ENCODE measurements around the gene HDAC7.

HDAC7 gene

GRCh38 chr12:47850153-47851084 is 30.7 kb upstream of the HDAC7 start:
- DNase-seq (ENCODE audit: low read depth): no peak
- H3K4me3 ChIP-seq (ENCODE audit: low read depth, low read length): no peak overlapping the region
- no peak for TF ChIP-seq CTCF (IDR thresholded peaks at IDR 0.05; ENCODE audit: control insufficient read depth, extremely low read depth, insufficient read depth)

- TF ChIP-seq CTCF (IDR thresholded peaks at IDR 0.05; ENCODE audit: control insufficient read depth, extremely low read depth, insufficient read depth): no peak
- no peak overlapping the region for H3K4me3 ChIP-seq (ENCODE audit: low read depth, low read length)
- DNase-seq (ENCODE audit: low read depth): no peak
Measured at GRCh38 chr12:47849261-47849660, 29.6 kb upstream of the HDAC7 start.

- TF ChIP-seq CTCF (IDR thresholded peaks at IDR 0.05; ENCODE audit: control insufficient read depth, extremely low read depth, insufficient read depth): no peak
- H3K4me3 ChIP-seq (ENCODE audit: low read depth, low read length): no peak overlapping the region
- no peak for DNase-seq (ENCODE audit: low read depth)
Measured at GRCh38 chr12:47848853-47849252, 29.1 kb upstream of the HDAC7 start.

- TF ChIP-seq CTCF (IDR thresholded peaks at IDR 0.05; ENCODE audit: control insufficient read depth, extremely low read depth, insufficient read depth): no peak
- no peak for DNase-seq (ENCODE audit: low read depth)
- no peak overlapping the region for H3K4me3 ChIP-seq (ENCODE audit: low read depth, low read length)
Measured at GRCh38 chr12:47846294-47846996, 26.7 kb upstream of the HDAC7 start.

- TF ChIP-seq CTCF (IDR thresholded peaks at IDR 0.05; ENCODE audit: control insufficient read depth, extremely low read depth, insufficient read depth): no peak
- no peak for DNase-seq (ENCODE audit: low read depth)
- H3K4me3 ChIP-seq (ENCODE audit: low read depth, low read length): no peak overlapping the region
Measured at GRCh38 chr12:47845081-47845480, 25.4 kb upstream of the HDAC7 start.

GRCh38 chr12:47844264-47845019 is 24.7 kb upstream of the HDAC7 start:
- no peak for DNase-seq (ENCODE audit: low read depth)
- no peak for TF ChIP-seq CTCF (IDR thresholded peaks at IDR 0.05; ENCODE audit: control insufficient read depth, extremely low read depth, insufficient read depth)

More at GRCh38 chr12:47844264-47845019, 24.7 kb upstream of the HDAC7 start:
- H3K4me3 ChIP-seq (ENCODE audit: low read depth, low read length): no peak overlapping the region
